Peyer's patch (tissue), 4 donors: Measurements from ENCODE around the gene FDX2.

Experiments
- POLR2A ChIP-seq, 2 donors: fragments of 450-650 bp; IDR thresholded peaks; one replicate each; pipeline ENCODE4 v1.5.1; 2017; ENCODE audit warnings: antibody characterized with exemption in 2 of 2, mild to moderate bottlenecking in 2 of 2, moderate library complexity in 2 of 2
- TF ChIP-seq, protein P1 (sequence below), 6 experiments: fragments of 450-650 bp in 4 of 6; fragments of 200-600 bp in 2 of 6; sonication (generic) in 1 of 6; IDR thresholded peaks; one replicate each; pipeline ENCODE4 v1.5.1; 2017 to 2019; ENCODE audit warnings: antibody characterized with exemption in 6 of 6, mild to moderate bottlenecking in 3 of 6, moderate library complexity in 1 of 6

GRCh38 chr19:10352764-10353671 is 37.2 kb upstream of the FDX2 start:
- TF ChIP-seq, protein P1, sequence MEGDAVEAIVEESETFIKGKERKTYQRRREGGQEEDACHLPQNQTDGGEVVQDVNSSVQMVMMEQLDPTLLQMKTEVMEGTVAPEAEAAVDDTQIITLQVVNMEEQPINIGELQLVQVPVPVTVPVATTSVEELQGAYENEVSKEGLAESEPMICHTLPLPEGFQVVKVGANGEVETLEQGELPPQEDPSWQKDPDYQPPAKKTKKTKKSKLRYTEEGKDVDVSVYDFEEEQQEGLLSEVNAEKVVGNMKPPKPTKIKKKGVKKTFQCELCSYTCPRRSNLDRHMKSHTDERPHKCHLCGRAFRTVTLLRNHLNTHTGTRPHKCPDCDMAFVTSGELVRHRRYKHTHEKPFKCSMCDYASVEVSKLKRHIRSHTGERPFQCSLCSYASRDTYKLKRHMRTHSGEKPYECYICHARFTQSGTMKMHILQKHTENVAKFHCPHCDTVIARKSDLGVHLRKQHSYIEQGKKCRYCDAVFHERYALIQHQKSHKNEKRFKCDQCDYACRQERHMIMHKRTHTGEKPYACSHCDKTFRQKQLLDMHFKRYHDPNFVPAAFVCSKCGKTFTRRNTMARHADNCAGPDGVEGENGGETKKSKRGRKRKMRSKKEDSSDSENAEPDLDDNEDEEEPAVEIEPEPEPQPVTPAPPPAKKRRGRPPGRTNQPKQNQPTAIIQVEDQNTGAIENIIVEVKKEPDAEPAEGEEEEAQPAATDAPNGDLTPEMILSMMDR (IDR thresholded peaks at IDR 0.05) = no peak
- no peak for TF ChIP-seq POLR2A (IDR thresholded peaks at IDR 0.05)
